GM12891 (cell line): ENCODE results near the gene DPP10.

ENCODE experiments used
- PAX5 ChIP-seq: IDR thresholded peaks from 2 replicates; pipeline ENCODE4 v1.6.1; 2011; ENCODE audit warnings: low read length, moderate library complexity, mild to moderate bottlenecking; ENCODE audit not compliant: insufficient read depth, severe bottlenecking
- POLR2A ChIP-seq: IDR thresholded peaks from 2 replicates; pipeline ENCODE4 v1.6.1; 2011; ENCODE audit warnings: low read depth, low read length, control low read depth
- POLR2AphosphoS5 ChIP-seq: IDR thresholded peaks from 2 replicates; pipeline ENCODE4 v1.6.1; 2011; ENCODE audit warnings: low read depth, low read length, control low read depth
- POU2F2 ChIP-seq: IDR thresholded peaks from 2 replicates; pipeline ENCODE4 v1.6.1; 2011; ENCODE audit warnings: low read depth, mild to moderate bottlenecking, control low read depth, low read length, moderate library complexity
- SPI1 ChIP-seq: IDR thresholded peaks from 2 replicates; pipeline ENCODE4 v1.6.1; 2011; ENCODE audit warnings: low read depth, low read length, control low read depth
- TAF1 ChIP-seq: IDR thresholded peaks from 2 replicates; pipeline ENCODE4 v1.6.1; 2011; ENCODE audit warnings: low read depth, low read length, control low read depth

- TF ChIP-seq POLR2AphosphoS5 = no peak
- TF ChIP-seq POLR2A = no peak
- no peak for TF ChIP-seq POU2F2
- TF ChIP-seq TAF1 = no peak
- TF ChIP-seq SPI1 = no peak
- TF ChIP-seq PAX5 = no peak
Observed at GRCh38 chr2:115077626-115078025, 635.2 kb downstream of the DPP10 start.
